GM18517 (cell line): ENCODE data around the gene BCL2L14.

Source experiments
- ATAC-seq: cut with Tn5 transposase; IDR thresholded peaks from one replicate; pipeline ENCODE4 v1.9.1; 2021; ENCODE audit warnings: mild to moderate bottlenecking, moderate library complexity; ENCODE audit not compliant: unreplicated experiment

Gene BCL2L14

GRCh38 chr12:12070674-12071656, at the start of gene BCL2L14:
Gene BCL2L14 (plus strand): TSS chr12:12070939. CDS start chr12:12079306, 8,367 bp downstream.
- ATAC-seq: no peak

- ATAC-seq: no peak
Observed at GRCh38 chr12:12022306-12022936, 48.3 kb upstream of the BCL2L14 start.

- no peak for ATAC-seq
Observed at GRCh38 chr12:12023456-12023855, 47.3 kb upstream of the BCL2L14 start.

- ATAC-seq: peak; percentile 84
Observed at GRCh38 chr12:12024911-12025682, 45.6 kb upstream of the BCL2L14 start.

GRCh38 chr12:12025799-12026386, 44.8 kb upstream of the BCL2L14 start:
- ATAC-seq: no peak

GRCh38 chr12:12028668-12029402, 41.9 kb upstream of the BCL2L14 start:
- no peak for ATAC-seq

GRCh38 chr12:12029653-12030052, 41.1 kb upstream of the BCL2L14 start:
- no peak for ATAC-seq

- ATAC-seq: no peak
Observed at GRCh38 chr12:12032260-12032791, 38.4 kb upstream of the BCL2L14 start.

GRCh38 chr12:12032851-12033797, 37.6 kb upstream of the BCL2L14 start:
- peak; percentile 42 for ATAC-seq

- ATAC-seq: no peak
Observed at GRCh38 chr12:12033824-12034223, 36.9 kb upstream of the BCL2L14 start.

- no peak for ATAC-seq
Observed at GRCh38 chr12:12034344-12034743, 36.4 kb upstream of the BCL2L14 start.

GRCh38 chr12:12035229-12035628, 35.5 kb upstream of the BCL2L14 start:
- ATAC-seq: no peak

GRCh38 chr12:12036901-12037300, 33.8 kb upstream of the BCL2L14 start:
- peak; percentile 5 for ATAC-seq

- ATAC-seq: no peak
Observed at GRCh38 chr12:12039897-12040296, 30.8 kb upstream of the BCL2L14 start.

GRCh38 chr12:12046401-12046800, 24.3 kb upstream of the BCL2L14 start:
- no peak for ATAC-seq

GRCh38 chr12:12047682-12048081, 23.1 kb upstream of the BCL2L14 start:
- no peak for ATAC-seq

GRCh38 chr12:12048266-12048665, 22.5 kb upstream of the BCL2L14 start:
- ATAC-seq: no peak

- ATAC-seq: no peak
Observed at GRCh38 chr12:12048714-12049113, 22.0 kb upstream of the BCL2L14 start.

- no peak for ATAC-seq
Observed at GRCh38 chr12:12051668-12052067, 19.1 kb upstream of the BCL2L14 start.
